Panc1 (cell line): ENCODE data around the gene TRAPPC10. TPM values are rescaled to one million over a fixed set of nuclear protein-coding genes. Genes with fewer than 3 reads are reported as not detected.

ENCODE experiments used
- ATAC-seq: fragments of 200-7000 bp; cut with Tn5 transposase; 2 replicates; pipeline ENCODE4 v1.9.1; 2020; ENCODE audit warnings: mild to moderate bottlenecking, moderate library complexity
- BruUV-seq: library from RNA; stranded (reverse); fragments of 400-500 nt; replicated peaks from 2 replicates; lab custom pipeline; 2021; lab: Mats Ljungman, UMichigan
- CTCF ChIA-PET: fragments of 300-600 bp; sonication (Branson Sonifier 250); formaldehyde crosslinking; loops from one replicate; lab custom pipeline; 2022; ENCODE audit warnings: antibody characterized with exemption; lab: Charles Lee
- POLR2A ChIA-PET: fragments of 300-600 bp; sonication (Branson Sonifier 250); formaldehyde crosslinking; loops from one replicate; lab custom pipeline; 2022; ENCODE audit warnings: antibody characterized with exemption; lab: Charles Lee
- DNase-seq: peaks from one replicate; pipeline ENCODE4 v3.0.0-alpha.2; 2010; ENCODE audit warnings: low read depth, low spot score
- H3K27ac ChIP-seq: 2 replicates; pipeline ENCODE4 v1.5.1; 2011; ENCODE audit warnings: mild to moderate bottlenecking, low read length, inconsistent platforms
- H3K27me3 ChIP-seq: fragments of 200-500 bp; sonication (Bioruptor generic); 2 replicates; pipeline ENCODE4 v1.6.0; 2014; ENCODE audit warnings: low read length, inconsistent platforms; ENCODE audit not compliant: control insufficient read depth, insufficient read depth
- H3K36me3 ChIP-seq: fragments of 200-500 bp; sonication (Bioruptor generic); 2 replicates; pipeline ENCODE4 v1.5.1; 2014; ENCODE audit warnings: inconsistent platforms, mild to moderate bottlenecking, low read length, moderate library complexity; ENCODE audit not compliant: control insufficient read depth, insufficient read depth
- H3K4me1 ChIP-seq: 2 replicates; pipeline ENCODE4 v1.5.1; 2011; ENCODE audit warnings: inconsistent platforms, mild to moderate bottlenecking, low read length, moderate library complexity; ENCODE audit not compliant: control insufficient read depth, insufficient read depth
- H3K4me3 ChIP-seq, 2 experiments: 2 replicates each; pipeline ENCODE4 v1.5.1; 2011 to 2012; ENCODE audit warnings: low read depth in 2 of 2, low read length in 2 of 2, mild to moderate bottlenecking in 2 of 2, inconsistent platforms in 1 of 2, moderate library complexity in 1 of 2
- H3K9me3 ChIP-seq: fragments of 200-500 bp; sonication (Bioruptor generic); 2 replicates; pipeline ENCODE4 v1.5.1; 2014; ENCODE audit warnings: low read depth, mild to moderate bottlenecking, inconsistent platforms, low read length, moderate library complexity; ENCODE audit not compliant: control insufficient read depth, insufficient read depth
- CTCF ChIP-seq: fragments of 450-650 bp; IDR thresholded peaks from 2 replicates; pipeline ENCODE4 v1.5.1; 2017; ENCODE audit warnings: mild to moderate bottlenecking
- POLR2AphosphoS5 ChIP-seq: IDR thresholded peaks from 2 replicates; pipeline ENCODE4 v1.6.1; 2012; ENCODE audit warnings: mild to moderate bottlenecking, low read depth, low read length, moderate library complexity
- REST ChIP-seq, 2 experiments: IDR thresholded peaks; 2 replicates each; pipeline ENCODE4 v1.6.1; 2011 to 2012; ENCODE audit warnings: low read depth in 2 of 2, control low read depth in 1 of 2, low read length in 1 of 2, mild to moderate bottlenecking in 1 of 2, moderate library complexity in 1 of 2; ENCODE audit not compliant: insufficient read depth in 1 of 2
- SIN3A ChIP-seq: IDR thresholded peaks from 2 replicates; pipeline ENCODE4 v1.6.1; 2012; ENCODE audit warnings: low read depth, mild to moderate bottlenecking, low read length, moderate library complexity, borderline replicate concordance; ENCODE audit not compliant: insufficient read depth
- TCF7L2 ChIP-seq: IDR thresholded peaks from 2 replicates; pipeline ENCODE4 v1.6.1; 2011; ENCODE audit warnings: mild to moderate bottlenecking, low read depth, low read length, inconsistent platforms
- in situ Hi-C: cut with HindIII; loops from 2 replicates; pipeline ENCODE4 v1.10.0; 2016; ENCODE audit warnings: low sequenced_read_pairs, low pct_unique_long_range_greater_than_20kb
- intact Hi-C: fragments of 100-400 bp; cut with micrococcal nuclease; formaldehyde crosslinking; loops from one replicate; pipeline ENCODE4 v1.10.0; 2022; ENCODE audit not compliant: unreplicated experiment
- total RNA-seq: library from RNA; stranded (reverse); gene quantifications from one replicate; pipeline ENCODE4 v1.2.1, GENCODE V29; 2021; ENCODE audit not compliant: unreplicated experiment

Gene TRAPPC10
- total RNA-seq, 1 experiment from 2014 or later, result 34.5 TPM

- H3K4me1 ChIP-seq, result no peaks in the 10 kb centered on the region; the same call in 1 of the 2 replicates
- H3K4me3 ChIP-seq, result no peak overlapping the region
- no peak overlapping the region for H3K27ac ChIP-seq
- H3K27me3 ChIP-seq, result no peaks in the 10 kb centered on the region
- in situ Hi-C loops (no loop called here), intact Hi-C loops (no loop called here)
- no peaks in the 10 kb centered on the region for H3K36me3 ChIP-seq
- no peaks in the 10 kb centered on the region for H3K9me3 ChIP-seq
- 0 out of 2 replicates have a peak, but pooled peaks have one; percentile 26 for ATAC-seq
- TF ChIP-seq POLR2AphosphoS5 (no peak), TCF7L2 (no peak)
- POLR2A ChIA-PET, result no interaction called here
- CTCF ChIA-PET, result no interaction called here
- no TSS peak for BruUV-seq
- no peak for DNase-seq
These were observed 12.8 kb downstream of the TRAPPC10 start for GRCh38 chr21:44024887-44025353.

- ATAC-seq, result no peak
- Histone ChIP-seq H3K4me1 (no peaks in the 10 kb centered on the region), H3K36me3 (no peaks in the 10 kb centered on the region), H3K4me3 (no peak overlapping the region), H3K27me3 (no peaks in the 10 kb centered on the region), H3K9me3 (no peaks in the 10 kb centered on the region), H3K27ac (no peak overlapping the region)
- TF ChIP-seq REST (IDR thresholded peaks at IDR 0.05; ENCODE audit: insufficient read depth in 1 of 2, low read depth in 2 of 2, low read length in 1 of 2), result no peak
- no peak for TF ChIP-seq POLR2AphosphoS5
- TF ChIP-seq TCF7L2, result no peak
- TF ChIP-seq CTCF, result no peak
- TF ChIP-seq SIN3A, result no peak
- in situ Hi-C loops, result no loop called here
- no peak for DNase-seq
- intact Hi-C loops, result no loop called here
- ChIA-PET CTCF (no interaction called here), POLR2A (no interaction called here)
- no TSS peak for BruUV-seq
These were observed 15.6 kb downstream of the TRAPPC10 start for GRCh38 chr21:44027607-44028286.

- H3K27me3 ChIP-seq, result no peaks in the 10 kb centered on the region
- intact Hi-C loops (no loop called here), in situ Hi-C loops (no loop called here)
- TF ChIP-seq TCF7L2, result no peak
- no peak for TF ChIP-seq SIN3A
- TF ChIP-seq POLR2AphosphoS5, result no peak
- TF ChIP-seq CTCF, result no peak
- no peak for TF ChIP-seq REST (IDR thresholded peaks at IDR 0.05; ENCODE audit: insufficient read depth in 1 of 2, low read depth in 2 of 2, low read length in 1 of 2)
- no TSS peak for BruUV-seq
- no peaks in the 10 kb centered on the region for H3K4me1 ChIP-seq
- ATAC-seq, result no peak
- no peak overlapping the region for H3K27ac ChIP-seq
- no peaks in the 10 kb centered on the region for H3K9me3 ChIP-seq
- peaks cover 2% of the 10 kb centered on the region; the same call in 1 of the 2 replicates for H3K36me3 ChIP-seq
- DNase-seq, result no peak
- no peak overlapping the region for H3K4me3 ChIP-seq
- POLR2A ChIA-PET, result no interaction called here
- CTCF ChIA-PET, result no interaction called here
These were observed 16.2 kb downstream of the TRAPPC10 start for GRCh38 chr21:44028287-44028659.
